ENCODE data around the gene OR5K1. TPM values are rescaled to one million over a fixed set of nuclear protein-coding genes. Genes with fewer than 3 reads are reported as not detected.

Gene OR5K1
- total and polyA plus RNA-seq, 3 experiments from 2014 or later: not detected

- Histone ChIP-seq H3K4me1 (ENCODE audit: insufficient read depth, low read length) (peaks cover 20% of the 10 kb centered on the region), H3K36me3 (ENCODE audit: insufficient read depth, low read length) (peaks cover 30% of the 10 kb centered on the region), H3K27ac (ENCODE audit: low read depth, low read length) (no peak overlapping the region), H3K9me3 (ENCODE audit: low read length) (no peaks in the 10 kb centered on the region), H3K4me3 (ENCODE audit: low read length) (no peak overlapping the region), H3K27me3 (ENCODE audit: insufficient read depth, low read length, poor library complexity, severe bottlenecking) (no peaks in the 10 kb centered on the region)
- H3K9me3 Mint-ChIP-seq: no peaks in the 10 kb centered on the region
- H3K4me3 Mint-ChIP-seq: peak overlapping the region in 1 of 7 donors; percentile 30
- H3K36me3 Mint-ChIP-seq: peaks cover 10 to 90% (median 48%) of the 10 kb centered on the region in 3 donors
- H3K27ac Mint-ChIP-seq: peak overlapping the region in 6 of 8 donors; percentile 6 to 72 (median 23)
- DNase-seq: no peak
- ChIA-PET POLR2A (interaction anchor here (1.2 to 1.3 kb wide), 2 partner anchors 36 to 79 kb away, joined by 3 to 4 read pairs; partner anchors contain the start of gene CPOX), CTCF (interaction anchor here (0.8 to 1.5 kb wide), 2 partner anchors 57 to 59 kb away, joined by 3 to 7 read pairs; no protein-coding TSS in a partner anchor)
- H3K27me3 Mint-ChIP-seq: no peaks in the 10 kb centered on the region
- peaks cover 67 to 95% (median 95%) of the 10 kb centered on the region in 3 donors for H3K4me1 Mint-ChIP-seq
Observed at GRCh38 chr3:98514948-98515347, 51.9 kb downstream of the OR5K1 start.

- peaks cover 73 to 93% (median 86%) of the 10 kb centered on the region in 3 donors for H3K4me1 Mint-ChIP-seq
- no peak overlapping the region for H3K27ac ChIP-seq (ENCODE audit: low read depth, low read length)
- no peaks in the 10 kb centered on the region for H3K27me3 Mint-ChIP-seq
- no peaks in the 10 kb centered on the region for H3K9me3 ChIP-seq (ENCODE audit: low read length)
- H3K9me3 Mint-ChIP-seq: no peaks in the 10 kb centered on the region
- H3K4me1 ChIP-seq (ENCODE audit: insufficient read depth, low read length): peaks cover 41% of the 10 kb centered on the region
- H3K27me3 ChIP-seq (ENCODE audit: insufficient read depth, low read length, poor library complexity, severe bottlenecking): no peaks in the 10 kb centered on the region
- ChIA-PET POLR2A (interaction anchor here (0.7 to 3.4 kb wide), 3 partner anchors 45 to 55 kb away, joined by 4 to 10 read pairs (median 4); no protein-coding TSS in a partner anchor), CTCF (interaction anchor here (1.1 to 2.1 kb wide), 3 partner anchors 36 to 54 kb away, joined by 4 to 6 read pairs (median 4); no protein-coding TSS in a partner anchor)
- peak overlapping the region; percentile 52 to 99 (median 94) for H3K4me3 Mint-ChIP-seq
- H3K27ac Mint-ChIP-seq: peak overlapping the region in 7 of 8 donors; percentile 37 to 99 (median 80)
- peaks cover 4 to 81% (median 42%) of the 10 kb centered on the region in 3 donors for H3K36me3 Mint-ChIP-seq
- peaks cover 35% of the 10 kb centered on the region for H3K36me3 ChIP-seq (ENCODE audit: insufficient read depth, low read length)
- no peak overlapping the region for H3K4me3 ChIP-seq (ENCODE audit: low read length)
- DNase-seq: no peak
Observed at GRCh38 chr3:98518816-98519215, 55.8 kb downstream of the OR5K1 start.

- Histone ChIP-seq H3K4me3 (ENCODE audit: low read length) (peak overlapping the region; percentile 9), H3K27ac (ENCODE audit: low read depth, low read length) (no peak overlapping the region), H3K36me3 (ENCODE audit: insufficient read depth, low read length) (peaks cover 35% of the 10 kb centered on the region), H3K9me3 (ENCODE audit: low read length) (no peaks in the 10 kb centered on the region), H3K27me3 (ENCODE audit: insufficient read depth, low read length, poor library complexity, severe bottlenecking) (no peaks in the 10 kb centered on the region), H3K4me1 (ENCODE audit: insufficient read depth, low read length) (peaks cover 41% of the 10 kb centered on the region)
- CTCF ChIA-PET: interaction anchor here (1.1 to 4.4 kb wide), 4 partner anchors 36 to 53 kb away, joined by 4 to 28 read pairs (median 5); no protein-coding TSS in a partner anchor
- DNase-seq: no peak
- H3K4me3 Mint-ChIP-seq: peak overlapping the region; percentile 52 to 99 (median 94)
- peaks cover 72 to 92% (median 86%) of the 10 kb centered on the region in 3 donors for H3K4me1 Mint-ChIP-seq
- H3K27me3 Mint-ChIP-seq: no peaks in the 10 kb centered on the region
- peak overlapping the region in 7 of 8 donors; percentile 55 to 99 (median 81) for H3K27ac Mint-ChIP-seq
- H3K36me3 Mint-ChIP-seq: peaks cover 4 to 77% (median 42%) of the 10 kb centered on the region in 3 donors
- POLR2A ChIA-PET: interaction anchor here (1.2 to 4.9 kb wide), 5 partner anchors 37 to 55 kb away, joined by 4 to 105 read pairs (median 10); no protein-coding TSS in a partner anchor
- no peaks in the 10 kb centered on the region for H3K9me3 Mint-ChIP-seq
Observed at GRCh38 chr3:98519351-98519750, 56.4 kb downstream of the OR5K1 start.

- Mint-ChIP-seq H3K36me3 (peaks cover 4 to 54% (median 29%) of the 10 kb centered on the region in 3 donors), H3K27ac (peak overlapping the region; percentile 72 to 99 (median 96)), H3K9me3 (no peaks in the 10 kb centered on the region), H3K27me3 (no peaks in the 10 kb centered on the region), H3K4me1 (peaks cover 57 to 82% (median 80%) of the 10 kb centered on the region in 3 donors), H3K4me3 (peak overlapping the region; percentile 90 to 99 (median 96))
- CTCF ChIA-PET: interaction anchor here (0.9 to 4.4 kb wide), 9 partner anchors 10 to 80 kb away, joined by 3 to 28 read pairs (median 6); partner anchors contain the start of genes CPOX and GPR15
- Histone ChIP-seq H3K27me3 (ENCODE audit: insufficient read depth, low read length, poor library complexity, severe bottlenecking) (no peaks in the 10 kb centered on the region), H3K4me3 (ENCODE audit: low read length) (peak overlapping the region; percentile 90), H3K4me1 (ENCODE audit: insufficient read depth, low read length) (peaks cover 41% of the 10 kb centered on the region), H3K27ac (ENCODE audit: low read depth, low read length) (peak overlapping the region; percentile 95), H3K9me3 (ENCODE audit: low read length) (no peaks in the 10 kb centered on the region), H3K36me3 (ENCODE audit: insufficient read depth, low read length) (peaks cover 23% of the 10 kb centered on the region)
- DNase-seq: peak; percentile 35 to 66 (median 45)
- POLR2A ChIA-PET: interaction anchor here (1.0 to 4.9 kb wide), 14 partner anchors 9 to 71 kb away, joined by 4 to 105 read pairs (median 8); partner anchors contain the start of genes CPOX and GPR15
Observed at GRCh38 chr3:98521897-98522543, 59.0 kb downstream of the OR5K1 start.

Other genes starting within 250 kb of the OR5K1 start
- not detected for gene OR5H6, start 199.0 kb upstream of the OR5K1 start, total RNA-seq
- not detected for gene OR5H6, start 199.0 kb upstream of the OR5K1 start, polyA plus RNA-seq
- not detected for gene OR5H2, start 180.7 kb upstream of the OR5K1 start, total RNA-seq
- not detected for gene OR5H2, start 180.7 kb upstream of the OR5K1 start, polyA plus RNA-seq
- gene OR5K4, start 109.3 kb upstream of the OR5K1 start, total RNA-seq: not detected
- gene OR5K4, start 109.3 kb upstream of the OR5K1 start, polyA plus RNA-seq: not detected
- not detected for gene OR5K3, start 72.5 kb upstream of the OR5K1 start, total RNA-seq
- gene OR5K3, start 72.5 kb upstream of the OR5K1 start, polyA plus RNA-seq: not detected
- gene OR5K2, start 34.5 kb downstream of the OR5K1 start, total RNA-seq: not detected
- gene OR5K2, start 34.5 kb downstream of the OR5K1 start, polyA plus RNA-seq: not detected
- 100 to 1,000 TPM; 299 to 315 TPM for gene CLDND1, start 59.7 kb downstream of the OR5K1 start, total RNA-seq
- 210 TPM for gene CLDND1, start 59.7 kb downstream of the OR5K1 start, polyA plus RNA-seq
- gene GPR15, start 68.8 kb downstream of the OR5K1 start, total RNA-seq: 10 to 100 TPM; 15.6 to 17.0 TPM
- gene GPR15, start 68.8 kb downstream of the OR5K1 start, polyA plus RNA-seq: 7.7 TPM
- gene CPOX, start 130.4 kb downstream of the OR5K1 start, total RNA-seq: 10 to 100 TPM; 76.3 to 79.9 TPM
- 6.4 TPM for gene CPOX, start 130.4 kb downstream of the OR5K1 start, polyA plus RNA-seq